GM19372 (cell line): ENCODE data around the gene ITGA5.
"Not testable (repeated sequence)": the region's sequence is repeated elsewhere in the genome, so short reads cannot be mapped to it uniquely, and the experiment has no call there.

Source experiments
- ATAC-seq: cut with Tn5 transposase; IDR thresholded peaks from one replicate; pipeline ENCODE4 v1.9.1; 2021; ENCODE audit warnings: mild to moderate bottlenecking, low read depth, moderate library complexity; ENCODE audit not compliant: unreplicated experiment

Gene ITGA5

GRCh38 chr12:54357506-54358190 is 61.4 kb downstream of the ITGA5 start:
- no peak for ATAC-seq

GRCh38 chr12:54356951-54357356 is 62.1 kb downstream of the ITGA5 start:
- no peak for ATAC-seq

GRCh38 chr12:54356228-54356627 is 62.8 kb downstream of the ITGA5 start:
- no peak for ATAC-seq

DNA sequence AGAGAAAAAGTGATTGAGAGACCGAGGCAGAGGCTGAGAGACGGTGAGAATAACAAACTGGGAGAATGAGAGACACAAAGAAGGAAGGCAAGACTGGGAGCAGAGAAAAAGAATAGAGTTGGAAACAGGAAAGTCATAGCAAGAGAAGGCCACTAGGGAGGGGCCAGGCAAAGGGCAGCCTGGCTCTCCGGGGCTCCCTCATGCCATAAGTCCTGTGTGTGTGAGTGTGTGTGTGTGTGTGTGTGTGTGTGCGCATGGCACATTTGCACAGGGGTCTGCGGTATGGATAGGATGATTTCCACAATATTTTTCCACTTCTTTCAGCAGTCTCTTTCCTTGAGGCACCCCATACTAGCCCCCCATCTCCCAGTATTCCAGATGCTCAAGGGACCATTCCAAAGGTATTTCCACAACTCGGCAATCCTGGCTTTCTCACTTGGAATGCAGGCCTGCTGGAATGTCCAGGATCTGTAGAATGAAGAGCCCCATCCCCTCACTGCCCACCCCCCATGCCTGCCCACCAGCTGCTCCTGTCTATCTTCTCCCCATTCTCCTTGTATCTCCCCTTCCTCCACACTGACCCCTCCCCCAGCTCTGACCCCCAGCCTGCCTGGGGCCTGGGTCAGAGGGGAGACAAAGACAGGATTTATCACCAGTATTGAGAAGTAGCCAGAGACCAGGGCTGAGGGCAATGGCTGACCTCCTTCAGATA is 63.8 kb downstream of the ITGA5 start:
- no peak for ATAC-seq

DNA sequence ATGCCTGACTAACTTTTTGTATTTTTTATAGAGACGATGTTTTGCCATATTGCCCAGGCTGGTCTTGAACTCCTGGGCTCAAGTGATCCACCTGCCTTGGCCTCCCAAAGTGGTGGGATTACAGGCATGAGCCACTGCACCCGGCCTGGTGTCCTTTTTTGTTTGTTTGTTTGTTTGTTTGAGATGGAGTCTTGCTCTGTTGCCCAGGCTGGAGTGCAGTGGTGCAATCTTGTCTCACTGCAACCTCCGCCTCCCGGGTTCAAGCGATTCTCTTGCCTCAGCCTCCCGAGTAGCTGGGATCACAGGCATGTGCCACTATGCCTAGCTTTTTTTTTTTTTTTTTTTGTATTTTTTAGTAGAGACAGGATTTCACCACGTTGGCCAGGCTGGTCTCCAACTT is 64.8 kb downstream of the ITGA5 start:
- ATAC-seq = not testable (repeated sequence)

DNA sequence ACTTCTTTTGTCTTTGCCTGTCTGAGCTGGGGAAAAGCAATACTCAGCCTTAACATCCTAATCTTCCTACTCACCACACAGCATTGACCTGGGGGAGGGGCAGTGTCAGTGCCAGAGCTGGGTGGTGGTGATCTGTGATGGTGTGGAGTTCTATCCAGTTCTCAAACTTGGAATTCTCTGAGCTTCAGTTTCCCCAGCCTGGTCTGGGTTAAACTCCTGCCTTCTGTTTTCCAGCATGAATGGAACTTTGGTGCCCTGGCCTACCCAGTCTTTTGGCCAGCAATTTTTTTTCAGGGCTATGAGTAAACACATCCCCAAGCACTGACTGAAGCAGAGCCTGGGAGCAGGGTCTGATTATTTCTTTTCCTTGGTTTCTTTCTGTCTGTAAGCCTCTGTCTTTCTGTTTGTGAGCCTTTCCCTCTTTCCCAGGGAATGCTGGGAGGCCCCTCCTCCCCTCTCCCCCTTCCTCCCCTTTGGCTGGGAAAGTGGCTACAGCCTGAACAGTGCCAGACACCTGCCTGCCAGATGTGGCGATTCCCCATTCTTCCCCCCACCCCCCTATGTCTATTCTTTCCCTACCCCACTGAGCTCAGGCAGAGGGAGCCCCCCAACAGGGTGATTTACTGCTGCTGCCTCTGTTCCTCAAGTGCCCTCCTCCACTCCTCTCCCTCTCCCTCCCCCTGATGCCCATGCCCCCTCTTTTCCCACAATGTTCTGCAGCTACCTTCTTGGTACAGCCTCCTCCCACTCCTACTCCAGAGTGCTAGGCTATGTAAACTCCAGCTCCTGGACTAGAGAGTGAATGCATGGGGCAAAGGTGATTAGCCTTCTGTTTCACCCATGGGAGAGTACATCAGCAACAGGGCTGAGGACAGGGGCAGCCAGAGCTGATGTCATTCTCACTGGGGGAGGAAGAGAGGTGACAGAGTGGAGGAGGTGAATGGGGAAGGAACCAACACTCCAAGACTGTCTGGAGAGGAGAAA is 65.9 kb downstream of the ITGA5 start:
- ATAC-seq = no peak

GRCh38 chr12:54352022-54352531 is 67.0 kb downstream of the ITGA5 start:
- no peak for ATAC-seq

DNA sequence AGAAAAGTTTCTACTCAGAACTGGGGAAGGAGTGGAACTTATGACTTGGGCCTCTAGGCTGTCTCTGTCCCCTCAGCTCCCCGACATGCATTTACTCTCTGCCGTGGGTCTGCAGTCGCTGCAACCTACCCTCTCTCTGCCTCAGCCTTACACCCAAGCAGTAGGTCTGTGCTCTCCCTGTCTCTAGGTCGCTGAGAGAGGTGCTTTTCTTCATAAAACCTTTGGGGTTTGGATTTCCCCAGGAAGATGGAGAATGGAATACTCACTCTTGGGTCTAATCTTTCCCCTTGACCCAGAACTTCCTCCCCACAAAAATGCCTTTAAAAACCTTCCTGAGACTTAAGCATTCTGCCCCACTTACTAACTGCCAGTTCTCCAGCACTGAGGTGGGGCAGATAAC is 67.7 kb downstream of the ITGA5 start:
- no peak for ATAC-seq

GRCh38 chr12:54350743-54351142 is 68.3 kb downstream of the ITGA5 start:
- no peak for ATAC-seq

GRCh38 chr12:54349679-54350078 is 69.4 kb downstream of the ITGA5 start:
- ATAC-seq = no peak

DNA sequence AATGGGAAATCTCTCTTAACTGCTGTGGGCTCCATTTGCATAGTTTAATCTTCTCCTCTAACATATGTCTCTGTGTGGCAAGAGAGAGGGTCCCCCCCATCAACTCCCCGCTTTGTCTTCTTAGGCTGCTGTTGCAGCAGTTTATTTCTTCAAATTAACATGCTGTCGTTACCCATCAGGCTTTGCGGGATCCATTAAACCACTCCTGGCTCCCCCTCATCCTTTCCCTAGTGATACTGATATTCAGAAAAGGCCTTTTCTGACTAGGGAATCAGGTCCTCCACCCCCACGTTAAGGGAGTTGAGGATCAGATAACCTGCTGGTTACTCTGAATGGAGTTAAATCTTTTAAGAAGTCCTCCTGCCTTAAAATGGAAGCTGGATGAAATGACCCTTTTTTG is 70.0 kb downstream of the ITGA5 start:
- ATAC-seq = no peak
